ENCODE data around the gene LRRC75A.

DNA sequence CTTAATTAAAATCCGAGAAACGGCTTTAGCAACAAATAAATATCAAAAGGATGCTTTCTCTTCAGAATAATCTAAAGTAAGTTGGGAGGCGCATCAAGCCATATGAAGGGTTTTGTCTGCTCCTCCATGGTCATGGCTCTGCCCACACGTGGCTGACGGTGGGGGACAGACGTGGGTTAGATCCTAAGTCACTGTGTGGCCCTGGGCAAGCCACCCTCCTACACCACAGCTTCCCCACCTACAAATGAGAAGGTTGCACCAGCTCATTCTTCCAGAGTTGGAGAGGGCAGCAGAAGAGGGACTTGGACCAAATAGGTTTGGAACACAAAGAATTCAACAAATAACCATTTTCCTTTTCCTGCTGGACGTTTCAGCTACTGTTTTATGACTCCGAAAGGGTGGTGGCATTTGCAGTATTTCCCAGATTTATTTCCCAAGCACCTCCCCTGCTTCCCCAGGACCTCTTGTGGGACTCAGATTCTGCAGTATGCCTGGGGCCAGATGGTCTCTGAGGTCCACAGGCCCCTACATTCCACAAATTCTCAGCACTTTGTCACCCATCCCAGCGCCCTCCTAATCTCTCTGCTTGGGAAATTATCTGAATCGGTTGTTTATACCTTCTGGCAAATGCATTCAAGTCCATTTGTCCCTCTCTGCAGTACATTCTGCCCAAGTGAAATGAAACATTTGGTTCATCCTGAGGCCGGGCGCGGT lies 17.8 kb downstream of the LRRC75A start:
- no peak for TF ChIP-seq CTCF (IDR thresholded peaks at IDR 0.05; ENCODE audit: control extremely low read depth in 1 of 3, insufficient read depth in 1 of 3, low read depth in 1 of 3, low read length in 3 of 3)
- TF ChIP-seq, protein P1, sequence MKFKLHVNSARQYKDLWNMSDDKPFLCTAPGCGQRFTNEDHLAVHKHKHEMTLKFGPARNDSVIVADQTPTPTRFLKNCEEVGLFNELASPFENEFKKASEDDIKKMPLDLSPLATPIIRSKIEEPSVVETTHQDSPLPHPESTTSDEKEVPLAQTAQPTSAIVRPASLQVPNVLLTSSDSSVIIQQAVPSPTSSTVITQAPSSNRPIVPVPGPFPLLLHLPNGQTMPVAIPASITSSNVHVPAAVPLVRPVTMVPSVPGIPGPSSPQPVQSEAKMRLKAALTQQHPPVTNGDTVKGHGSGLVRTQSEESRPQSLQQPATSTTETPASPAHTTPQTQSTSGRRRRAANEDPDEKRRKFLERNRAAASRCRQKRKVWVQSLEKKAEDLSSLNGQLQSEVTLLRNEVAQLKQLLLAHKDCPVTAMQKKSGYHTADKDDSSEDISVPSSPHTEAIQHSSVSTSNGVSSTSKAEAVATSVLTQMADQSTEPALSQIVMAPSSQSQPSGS (IDR thresholded peaks at IDR 0.05; ENCODE audit: low read length): no peak
- no peak for TF ChIP-seq ZNF274 (IDR thresholded peaks at IDR 0.05; ENCODE audit: borderline replicate concordance, extremely low read depth, low read length)
- TF ChIP-seq SUZ12 (IDR thresholded peaks at IDR 0.05; ENCODE audit: low read length): no peak
- TF ChIP-seq CHD1 (IDR thresholded peaks at IDR 0.05; ENCODE audit: low read depth, low read length): no peak
- no peak for TF ChIP-seq POLR2A (IDR thresholded peaks at IDR 0.05; ENCODE audit: control extremely low read depth in 1 of 2, low read depth in 2 of 2, low read length in 2 of 2)
- no peak for TF ChIP-seq CBX5 (IDR thresholded peaks at IDR 0.05; ENCODE audit: low read depth, low read length)
- no peak for TF ChIP-seq RNF2 (IDR thresholded peaks at IDR 0.05; ENCODE audit: borderline replicate concordance, low read depth, low read length, missing control alignments, poor library complexity, severe bottlenecking)
- no peak for TF ChIP-seq GTF2F1 (IDR thresholded peaks at IDR 0.05; ENCODE audit: borderline replicate concordance, low read depth, low read length)
- TF ChIP-seq SP4 (IDR thresholded peaks at IDR 0.05; ENCODE audit: low read length): no peak
- TF ChIP-seq SIX5 (IDR thresholded peaks at IDR 0.05; ENCODE audit: low read depth, low read length): no peak
- TF ChIP-seq POLR2AphosphoS5 (IDR thresholded peaks at IDR 0.05; ENCODE audit: low read depth, low read length): no peak

Data from H1 (cell line).